HEK293 (cell line): ENCODE results near the gene RAC2.
A peak's percentile ranks its signal among the peaks of the same experiment; 100 is the strongest.

ENCODE experiments used
- CTCF ChIA-PET: fragments of 350-600 bp; formaldehyde crosslinking; extraction: SDS; loops from one replicate; lab custom pipeline; 2021; ENCODE audit warnings: antibody characterized with exemption; lab: Yijun Ruan, JAX
- POLR2A ChIA-PET: fragments of 300-600 bp; formaldehyde crosslinking; extraction: SDS; loops from one replicate; lab custom pipeline; 2020; ENCODE audit warnings: antibody characterized with exemption, inconsistent platforms; lab: Yijun Ruan, JAX
- H3K27ac ChIP-seq: fragments of 200-500 bp; sonication (Bioruptor generic); 2 replicates; pipeline ENCODE4 v1.5.1; 2014; ENCODE audit warnings: low read depth, low read length, control low read depth, inconsistent platforms; ENCODE audit errors: extremely low read depth
- H3K36me3 ChIP-seq, 2 experiments: fragments of 200-500 bp in 1 of 2; sonication (Bioruptor generic) in 1 of 2; 1 replicate in 1 of 2; 2 replicates in 1 of 2; pipeline ENCODE4 v1.5.1; 2014 to 2017; ENCODE audit warnings: inconsistent platforms in 2 of 2, low read length in 2 of 2; ENCODE audit not compliant: control insufficient read depth in 2 of 2, insufficient read depth in 1 of 2
- H3K4me1 ChIP-seq: fragments of 200-500 bp; sonication (Bioruptor generic); 2 replicates; pipeline ENCODE4 v1.5.1; 2014; ENCODE audit warnings: mild to moderate bottlenecking, low read length, inconsistent platforms; ENCODE audit not compliant: control insufficient read depth, insufficient read depth
- H3K4me3 ChIP-seq: 2 replicates; pipeline ENCODE4 v1.5.1; 2011; ENCODE audit warnings: low read depth, mild to moderate bottlenecking, control low read depth, low read length, moderate library complexity
- H3K9me3 ChIP-seq: fragments of 200-500 bp; sonication (Bioruptor generic); 2 replicates; pipeline ENCODE4 v1.5.1; 2014; ENCODE audit warnings: low read depth, low read length, inconsistent platforms; ENCODE audit not compliant: control insufficient read depth, insufficient read depth
- EGR2 ChIP-seq: fragments of 450-650 bp; formaldehyde crosslinking; IDR thresholded peaks from 2 replicates; pipeline ENCODE4 v1.5.1; 2016; ENCODE audit warnings: low read depth, missing biosample characterization, missing genetic modification characterization
- TRIM28 ChIP-seq: IDR thresholded peaks from 2 replicates; pipeline ENCODE4 v1.6.1; 2011; ENCODE audit warnings: low read length, control low read depth, borderline replicate concordance
- ZNF132 ChIP-seq: fragments of 450-650 bp; formaldehyde crosslinking; IDR thresholded peaks from 2 replicates; pipeline ENCODE4 v1.5.1; 2017; ENCODE audit warnings: missing biosample characterization, missing genetic modification characterization, borderline replicate concordance
- ZNF157 ChIP-seq: fragments of 450-650 bp; formaldehyde crosslinking; IDR thresholded peaks from 2 replicates; pipeline ENCODE4 v1.5.1; 2016; ENCODE audit warnings: missing biosample characterization, missing genetic modification characterization
- ZNF169 ChIP-seq: fragments of 450-650 bp; formaldehyde crosslinking; IDR thresholded peaks from 2 replicates; pipeline ENCODE4 v1.5.1; 2016; ENCODE audit warnings: missing biosample characterization, missing genetic modification characterization
- ZNF174 ChIP-seq: fragments of 450-650 bp; formaldehyde crosslinking; IDR thresholded peaks from 2 replicates; pipeline ENCODE4 v1.5.0; 2017; ENCODE audit warnings: missing biosample characterization, mild to moderate bottlenecking, missing genetic modification characterization
- ZNF37A ChIP-seq: fragments of 450-650 bp; IDR thresholded peaks from 2 replicates; pipeline ENCODE4 v1.5.1; 2018; ENCODE audit warnings: missing biosample characterization, missing genetic modification characterization
- ZNF416 ChIP-seq: fragments of 450-650 bp; formaldehyde crosslinking; IDR thresholded peaks from 2 replicates; pipeline ENCODE4 v1.5.1; 2016; ENCODE audit warnings: missing biosample characterization, missing genetic modification characterization
- ZNF596 ChIP-seq: fragments of 450-650 bp; IDR thresholded peaks from 2 replicates; pipeline ENCODE4 v1.5.0; 2018; ENCODE audit warnings: missing biosample characterization, mild to moderate bottlenecking, missing genetic modification characterization, moderate library complexity
- ZNF626 ChIP-seq: fragments of 450-650 bp; sonication (Bioruptor Pico); formaldehyde crosslinking; IDR thresholded peaks from 2 replicates; pipeline ENCODE4 v1.5.1; 2018; ENCODE audit warnings: missing biosample characterization, missing genetic modification characterization, inconsistent platforms
- ZNF629 ChIP-seq: fragments of 450-650 bp; formaldehyde crosslinking; IDR thresholded peaks from 2 replicates; pipeline ENCODE4 v1.5.1; 2017; ENCODE audit warnings: missing biosample characterization, missing genetic modification characterization
- ZNF768 ChIP-seq: fragments of 450-650 bp; formaldehyde crosslinking; IDR thresholded peaks from 2 replicates; pipeline ENCODE4 v1.5.1; 2018; ENCODE audit warnings: missing biosample characterization, mild to moderate bottlenecking, missing genetic modification characterization
- ZNF791 ChIP-seq: fragments of 450-650 bp; formaldehyde crosslinking; IDR thresholded peaks from 2 replicates; pipeline ENCODE4 v1.5.1; 2016; ENCODE audit warnings: missing biosample characterization, missing genetic modification characterization
- ZNF830 ChIP-seq: fragments of 450-650 bp; IDR thresholded peaks from 2 replicates; pipeline ENCODE4 v1.5.0; 2018; ENCODE audit warnings: missing biosample characterization, missing genetic modification characterization, low read depth, mild to moderate bottlenecking, moderate library complexity
- TF ChIP-seq, protein P1 (sequence below): fragments of 450-650 bp; formaldehyde crosslinking; IDR thresholded peaks from 2 replicates; pipeline ENCODE4 v1.5.1; 2016; ENCODE audit warnings: missing biosample characterization, missing genetic modification characterization
- TF ChIP-seq, protein P2 (sequence below): fragments of 450-650 bp; formaldehyde crosslinking; IDR thresholded peaks from 2 replicates; pipeline ENCODE4 v1.5.1; 2016; ENCODE audit warnings: missing biosample characterization, missing genetic modification characterization
- TF ChIP-seq, protein P3 (sequence below): fragments of 450-650 bp; formaldehyde crosslinking; IDR thresholded peaks from 2 replicates; pipeline ENCODE4 v1.5.1; 2017; ENCODE audit warnings: missing biosample characterization, missing genetic modification characterization
- TF ChIP-seq, protein P4 (sequence below): fragments of 450-650 bp; formaldehyde crosslinking; IDR thresholded peaks from 2 replicates; pipeline ENCODE4 v1.5.1; 2016; ENCODE audit warnings: missing biosample characterization, missing genetic modification characterization
- TF ChIP-seq, protein P5 (sequence below): fragments of 450-650 bp; formaldehyde crosslinking; IDR thresholded peaks from 2 replicates; pipeline ENCODE4 v1.5.1; 2017; ENCODE audit warnings: missing biosample characterization, missing genetic modification characterization
- TF ChIP-seq, protein P6 (sequence below): sonication (generic); formaldehyde crosslinking; IDR thresholded peaks from 2 replicates; pipeline ENCODE4 v1.8.1; 2022; ENCODE audit warnings: mild to moderate bottlenecking, moderate library complexity, missing genetic modification reagents

The RAC2 gene

DNA sequence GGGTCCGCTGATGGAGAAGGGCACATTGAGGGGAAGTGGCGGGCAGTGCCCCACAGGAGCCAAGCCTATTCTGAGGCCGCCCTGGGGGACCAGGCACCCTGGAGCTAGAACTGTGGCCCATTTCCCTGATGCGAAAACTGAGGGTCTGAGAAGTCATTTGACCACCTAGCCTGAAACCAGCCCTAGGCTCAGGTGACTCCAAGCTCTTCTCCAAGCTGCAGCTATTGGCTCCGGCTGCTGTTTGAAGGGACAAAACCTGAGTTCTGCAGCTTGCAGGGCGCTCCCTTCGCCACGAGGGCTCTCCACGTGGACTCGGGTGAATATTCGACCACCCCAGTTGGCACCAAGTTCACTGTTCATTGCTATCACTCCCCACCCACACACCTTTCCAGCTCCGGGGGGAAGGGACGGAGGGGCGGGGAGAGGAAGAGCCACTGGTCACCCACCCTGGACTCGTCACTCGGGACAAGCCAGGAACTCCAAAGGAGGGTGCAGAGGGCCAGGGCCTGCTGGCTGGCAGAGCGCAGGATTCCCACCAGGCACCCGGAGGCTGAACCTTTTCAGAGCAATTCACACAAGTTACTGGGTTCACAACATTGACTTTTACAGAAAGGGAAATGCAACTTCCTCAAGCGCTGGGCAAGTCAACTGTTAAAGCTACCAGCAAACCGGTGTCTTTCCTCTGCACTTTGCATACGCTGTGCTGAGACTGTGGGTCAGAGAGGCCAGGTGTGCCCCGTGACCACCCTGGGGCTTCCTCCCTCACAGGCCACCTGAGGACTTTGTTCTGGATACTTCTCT lies 1.1 kb upstream of the RAC2 start:
- H3K36me3 ChIP-seq = no peaks in the 10 kb centered on the region
- POLR2A ChIA-PET = no interaction called here
- no peaks in the 10 kb centered on the region for H3K4me1 ChIP-seq
- no peak overlapping the region for H3K4me3 ChIP-seq
- CTCF ChIA-PET = interaction anchor here (0.6 to 7.8 kb wide), 4 partner anchors 15 to 627 kb away, joined by 3 to 68 read pairs (median 4); no protein-coding TSS in a partner anchor
- TF ChIP-seq ZNF830 (tag by site-specific recombination) = no peak
- no peak for TF ChIP-seq ZNF37A (tag by site-specific recombination)
- H3K27ac ChIP-seq = no peak overlapping the region
- no peaks in the 10 kb centered on the region for H3K9me3 ChIP-seq

DNA sequence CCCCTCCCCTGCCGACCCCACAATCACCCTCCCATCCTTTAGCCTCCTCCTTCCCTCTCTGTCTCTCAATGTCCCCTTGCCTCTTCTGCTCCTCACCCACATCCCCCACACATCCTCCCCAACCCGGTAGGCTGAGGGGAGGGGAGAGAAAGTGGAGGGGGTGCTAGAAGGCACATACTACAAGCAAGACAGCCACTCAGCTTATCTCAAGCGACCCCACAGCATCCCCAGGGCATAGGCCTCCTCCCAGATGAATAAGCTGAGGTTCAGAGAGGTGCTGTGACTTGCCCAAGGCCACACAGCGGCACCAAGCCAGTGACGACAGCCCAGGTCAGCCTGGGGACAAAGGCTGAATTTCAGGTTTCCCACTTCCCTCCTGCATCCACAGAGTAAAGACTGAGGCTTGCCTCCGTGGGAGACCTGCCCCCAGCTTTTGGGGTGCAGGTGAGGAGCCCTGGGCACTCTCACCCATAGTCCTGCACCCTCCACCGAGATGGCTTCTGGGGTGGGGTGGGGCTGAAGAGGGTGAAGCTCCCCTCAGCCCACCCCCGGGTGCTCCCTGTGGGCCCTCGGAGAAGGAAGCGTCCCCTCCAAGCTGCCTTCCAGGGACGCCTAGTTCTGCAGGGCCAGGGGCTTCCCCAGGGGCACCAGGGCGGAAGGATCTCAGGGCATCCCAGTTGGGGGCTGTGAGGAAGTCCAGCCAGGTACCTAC lies 511 bp downstream of the RAC2 start:
- Histone ChIP-seq H3K27ac (no peak overlapping the region), H3K36me3 (no peaks in the 10 kb centered on the region), H3K4me3 (no peak overlapping the region), H3K9me3 (no peaks in the 10 kb centered on the region), H3K4me1 (no peaks in the 10 kb centered on the region)
- CTCF ChIA-PET = interaction anchor here (0.5 to 7.8 kb wide), 5 partner anchors 9 to 460 kb away, joined by 3 to 68 read pairs (median 7); no protein-coding TSS in a partner anchor
- TF ChIP-seq EGR2 (tag by site-specific recombination) (peak; percentile 35; the same call in 1 of the 2 replicates), ZNF416 (tag by site-specific recombination) (no peak), ZNF768 (peak; percentile 66; the same call in 1 of the 2 replicates), ZNF596 (tag by site-specific recombination) (no peak), ZNF629 (no peak), ZNF791 (tag by site-specific recombination) (no peak), ZNF626 (tag by site-specific recombination) (no peak)
- TF ChIP-seq, protein P1, sequence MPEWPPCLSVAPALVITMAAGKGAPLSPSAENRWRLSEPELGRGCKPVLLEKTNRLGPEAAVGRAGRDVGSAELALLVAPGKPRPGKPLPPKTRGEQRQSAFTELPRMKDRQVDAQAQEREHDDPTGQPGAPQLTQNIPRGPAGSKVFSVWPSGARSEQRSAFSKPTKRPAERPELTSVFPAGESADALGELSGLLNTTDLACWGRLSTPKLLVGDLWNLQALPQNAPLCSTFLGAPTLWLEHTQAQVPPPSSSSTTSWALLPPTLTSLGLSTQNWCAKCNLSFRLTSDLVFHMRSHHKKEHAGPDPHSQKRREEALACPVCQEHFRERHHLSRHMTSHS = no peak
- TF ChIP-seq, protein P2, sequence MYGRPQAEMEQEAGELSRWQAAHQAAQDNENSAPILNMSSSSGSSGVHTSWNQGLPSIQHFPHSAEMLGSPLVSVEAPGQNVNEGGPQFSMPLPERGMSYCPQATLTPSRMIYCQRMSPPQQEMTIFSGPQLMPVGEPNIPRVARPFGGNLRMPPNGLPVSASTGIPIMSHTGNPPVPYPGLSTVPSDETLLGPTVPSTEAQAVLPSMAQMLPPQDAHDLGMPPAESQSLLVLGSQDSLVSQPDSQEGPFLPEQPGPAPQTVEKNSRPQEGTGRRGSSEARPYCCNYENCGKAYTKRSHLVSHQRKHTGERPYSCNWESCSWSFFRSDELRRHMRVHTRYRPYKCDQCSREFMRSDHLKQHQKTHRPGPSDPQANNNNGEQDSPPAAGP (tag by site-specific recombination) = no peak
- TF ChIP-seq, protein P3, sequence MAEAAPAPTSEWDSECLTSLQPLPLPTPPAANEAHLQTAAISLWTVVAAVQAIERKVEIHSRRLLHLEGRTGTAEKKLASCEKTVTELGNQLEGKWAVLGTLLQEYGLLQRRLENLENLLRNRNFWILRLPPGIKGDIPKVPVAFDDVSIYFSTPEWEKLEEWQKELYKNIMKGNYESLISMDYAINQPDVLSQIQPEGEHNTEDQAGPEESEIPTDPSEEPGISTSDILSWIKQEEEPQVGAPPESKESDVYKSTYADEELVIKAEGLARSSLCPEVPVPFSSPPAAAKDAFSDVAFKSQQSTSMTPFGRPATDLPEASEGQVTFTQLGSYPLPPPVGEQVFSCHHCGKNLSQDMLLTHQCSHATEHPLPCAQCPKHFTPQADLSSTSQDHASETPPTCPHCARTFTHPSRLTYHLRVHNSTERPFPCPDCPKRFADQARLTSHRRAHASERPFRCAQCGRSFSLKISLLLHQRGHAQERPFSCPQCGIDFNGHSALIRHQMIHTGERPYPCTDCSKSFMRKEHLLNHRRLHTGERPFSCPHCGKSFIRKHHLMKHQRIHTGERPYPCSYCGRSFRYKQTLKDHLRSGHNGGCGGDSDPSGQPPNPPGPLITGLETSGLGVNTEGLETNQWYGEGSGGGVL (tag by site-specific recombination) = peak; percentile 50; the same call in 1 of the 2 replicates
- POLR2A ChIA-PET = no interaction called here

DNA sequence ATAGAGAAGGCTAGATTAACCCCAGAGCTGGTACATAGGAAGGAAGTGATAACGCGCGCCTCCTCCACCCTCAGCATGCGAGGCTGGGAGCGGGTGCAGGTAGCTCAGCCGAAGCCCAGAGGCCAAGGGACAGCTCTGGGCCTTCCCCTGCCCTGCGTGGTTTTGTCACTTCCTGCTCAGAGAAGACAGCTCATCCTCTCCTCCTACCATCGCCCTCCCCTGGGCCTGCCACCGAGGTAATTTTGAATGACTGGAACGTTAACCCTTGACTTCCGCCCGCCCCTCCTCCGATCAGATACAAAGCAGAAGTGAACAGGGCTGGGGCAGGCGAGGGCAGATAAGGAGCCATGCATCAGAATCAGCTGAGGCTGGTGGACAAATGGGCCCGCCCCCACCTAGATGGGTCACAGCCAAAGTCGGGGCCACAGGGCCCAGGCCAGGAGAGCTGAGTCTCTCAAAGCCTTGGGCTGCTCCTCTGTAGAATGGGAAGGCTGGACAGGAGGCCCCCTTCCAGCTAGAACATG lies 1.6 kb downstream of the RAC2 start:
- Histone ChIP-seq H3K36me3 (no peaks in the 10 kb centered on the region), H3K4me1 (no peaks in the 10 kb centered on the region), H3K9me3 (no peaks in the 10 kb centered on the region), H3K4me3 (no peak overlapping the region), H3K27ac (no peak overlapping the region)
- ChIA-PET POLR2A (interaction anchor here (0.6 kb wide), 1 partner anchor 270 kb away, joined by 6 read pairs; no protein-coding TSS in a partner anchor), CTCF (interaction anchor here (0.7 to 7.8 kb wide), 5 partner anchors 10 to 93 kb away, joined by 3 to 68 read pairs (median 3); partner anchors contain the start of gene IL2RB)
- TF ChIP-seq ZNF169 (tag by site-specific recombination) (no peak), ZNF132 (tag by site-specific recombination) (no peak), TRIM28 (no peak), EGR2 (tag by site-specific recombination) (peak; percentile 39; the same call in 1 of the 2 replicates), ZNF157 (no peak), ZNF626 (tag by site-specific recombination) (no peak), ZNF174 (no peak)
- TF ChIP-seq, protein P4, sequence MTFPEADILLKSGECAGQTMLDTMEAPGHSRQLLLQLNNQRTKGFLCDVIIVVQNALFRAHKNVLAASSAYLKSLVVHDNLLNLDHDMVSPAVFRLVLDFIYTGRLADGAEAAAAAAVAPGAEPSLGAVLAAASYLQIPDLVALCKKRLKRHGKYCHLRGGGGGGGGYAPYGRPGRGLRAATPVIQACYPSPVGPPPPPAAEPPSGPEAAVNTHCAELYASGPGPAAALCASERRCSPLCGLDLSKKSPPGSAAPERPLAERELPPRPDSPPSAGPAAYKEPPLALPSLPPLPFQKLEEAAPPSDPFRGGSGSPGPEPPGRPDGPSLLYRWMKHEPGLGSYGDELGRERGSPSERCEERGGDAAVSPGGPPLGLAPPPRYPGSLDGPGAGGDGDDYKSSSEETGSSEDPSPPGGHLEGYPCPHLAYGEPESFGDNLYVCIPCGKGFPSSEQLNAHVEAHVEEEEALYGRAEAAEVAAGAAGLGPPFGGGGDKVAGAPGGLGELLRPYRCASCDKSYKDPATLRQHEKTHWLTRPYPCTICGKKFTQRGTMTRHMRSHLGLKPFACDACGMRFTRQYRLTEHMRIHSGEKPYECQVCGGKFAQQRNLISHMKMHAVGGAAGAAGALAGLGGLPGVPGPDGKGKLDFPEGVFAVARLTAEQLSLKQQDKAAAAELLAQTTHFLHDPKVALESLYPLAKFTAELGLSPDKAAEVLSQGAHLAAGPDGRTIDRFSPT (tag by site-specific recombination) = no peak
- TF ChIP-seq, protein P5, sequence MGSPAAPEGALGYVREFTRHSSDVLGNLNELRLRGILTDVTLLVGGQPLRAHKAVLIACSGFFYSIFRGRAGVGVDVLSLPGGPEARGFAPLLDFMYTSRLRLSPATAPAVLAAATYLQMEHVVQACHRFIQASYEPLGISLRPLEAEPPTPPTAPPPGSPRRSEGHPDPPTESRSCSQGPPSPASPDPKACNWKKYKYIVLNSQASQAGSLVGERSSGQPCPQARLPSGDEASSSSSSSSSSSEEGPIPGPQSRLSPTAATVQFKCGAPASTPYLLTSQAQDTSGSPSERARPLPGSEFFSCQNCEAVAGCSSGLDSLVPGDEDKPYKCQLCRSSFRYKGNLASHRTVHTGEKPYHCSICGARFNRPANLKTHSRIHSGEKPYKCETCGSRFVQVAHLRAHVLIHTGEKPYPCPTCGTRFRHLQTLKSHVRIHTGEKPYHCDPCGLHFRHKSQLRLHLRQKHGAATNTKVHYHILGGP = no peak
- TF ChIP-seq, protein P6, sequence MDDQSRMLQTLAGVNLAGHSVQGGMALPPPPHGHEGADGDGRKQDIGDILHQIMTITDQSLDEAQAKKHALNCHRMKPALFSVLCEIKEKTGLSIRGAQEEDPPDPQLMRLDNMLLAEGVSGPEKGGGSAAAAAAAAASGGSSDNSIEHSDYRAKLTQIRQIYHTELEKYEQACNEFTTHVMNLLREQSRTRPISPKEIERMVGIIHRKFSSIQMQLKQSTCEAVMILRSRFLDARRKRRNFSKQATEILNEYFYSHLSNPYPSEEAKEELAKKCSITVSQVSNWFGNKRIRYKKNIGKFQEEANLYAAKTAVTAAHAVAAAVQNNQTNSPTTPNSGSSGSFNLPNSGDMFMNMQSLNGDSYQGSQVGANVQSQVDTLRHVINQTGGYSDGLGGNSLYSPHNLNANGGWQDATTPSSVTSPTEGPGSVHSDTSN = no peak
